Measurements from ENCODE around the gene RSPH4A.

GRCh38 chr6:116663308-116663707 lies 47.0 kb downstream of the RSPH4A start:
- TF ChIP-seq CTCF (IDR thresholded peaks at IDR 0.05; ENCODE audit: low read depth, low read length, poor library complexity, severe bottlenecking) (no peak), EZH2phosphoT487 (IDR thresholded peaks at IDR 0.05; ENCODE audit: borderline replicate concordance, low read length) (no peak)
